Loucy (cell line): ENCODE results near the gene NAA35.

ENCODE experiments used
- H2AFZ ChIP-seq: fragments of 200-600 bp; sonication (generic); 2 replicates; pipeline ENCODE4 v1.6.0; 2016; ENCODE audit warnings: antibody characterized with exemption, mild to moderate bottlenecking, low read length, moderate library complexity
- H3F3A ChIP-seq: fragments of 200-600 bp; 2 replicates; pipeline ENCODE4 v1.6.0; 2016; ENCODE audit warnings: antibody characterized with exemption, low read depth, mild to moderate bottlenecking
- H3K27me3 ChIP-seq: fragments of 200-600 bp; sonication (generic); 2 replicates; pipeline ENCODE4 v1.6.1; 2014; ENCODE audit warnings: low read length, mild to moderate bottlenecking; ENCODE audit not compliant: insufficient read depth, poor library complexity, severe bottlenecking
- H3K36me3 ChIP-seq: fragments of 200-600 bp; sonication (generic); 2 replicates; pipeline ENCODE4 v1.6.1; 2016; ENCODE audit warnings: low read length; ENCODE audit not compliant: insufficient read depth
- H3K4me1 ChIP-seq: fragments of 200-600 bp; sonication (generic); 2 replicates; pipeline ENCODE4 v1.5.1; 2014; ENCODE audit warnings: low read length, mild to moderate bottlenecking; ENCODE audit not compliant: insufficient read depth, poor library complexity, severe bottlenecking
- H3K4me2 ChIP-seq: fragments of 200-600 bp; sonication (generic); 2 replicates; pipeline ENCODE4 v1.6.0; 2014; ENCODE audit warnings: antibody characterized with exemption, low read length, low read depth, mild to moderate bottlenecking; ENCODE audit not compliant: poor library complexity, severe bottlenecking
- H3K4me3 ChIP-seq: fragments of 200-600 bp; sonication (generic); 2 replicates; pipeline ENCODE4 v1.5.1; 2014; ENCODE audit warnings: low read length, mild to moderate bottlenecking, mixed read lengths; ENCODE audit not compliant: poor library complexity, severe bottlenecking
- H3K79me2 ChIP-seq: fragments of 200-600 bp; sonication (generic); 2 replicates; pipeline ENCODE4 v1.6.1; 2014; ENCODE audit warnings: low read length; ENCODE audit not compliant: insufficient read depth
- H3K9ac ChIP-seq: fragments of 200-600 bp; sonication (generic); 2 replicates; pipeline ENCODE4 v1.6.0; 2014; ENCODE audit warnings: mild to moderate bottlenecking, low read depth, low read length, moderate library complexity; ENCODE audit not compliant: poor library complexity, severe bottlenecking
- H3K9me2 ChIP-seq: fragments of 200-600 bp; sonication (generic); replicated peaks from 2 replicates; pipeline ENCODE4 v1.6.1; 2016; ENCODE audit warnings: low read depth, low read length, mixed read lengths
- H3K9me3 ChIP-seq: fragments of 200-600 bp; sonication (generic); 2 replicates; pipeline ENCODE4 v1.6.1; 2014; ENCODE audit warnings: mild to moderate bottlenecking, antibody characterized with exemption, low read length, low read depth; ENCODE audit not compliant: insufficient read depth
- H4K20me1 ChIP-seq: fragments of 200-600 bp; sonication (generic); 2 replicates; pipeline ENCODE4 v1.6.0; 2014; ENCODE audit warnings: antibody characterized with exemption, low read length, mild to moderate bottlenecking; ENCODE audit not compliant: insufficient read depth, poor library complexity, severe bottlenecking
- CTCF ChIP-seq: fragments of 200-600 bp; sonication (generic); conservative IDR thresholded peaks from 2 replicates; pipeline ENCODE4 v1.5.1; 2014; ENCODE audit warnings: mild to moderate bottlenecking, antibody characterized with exemption, low read length
- EZH2phosphoT487 ChIP-seq: fragments of 200-600 bp; IDR thresholded peaks from 2 replicates; pipeline ENCODE4 v1.6.1; 2018; ENCODE audit warnings: antibody characterized with exemption, mild to moderate bottlenecking, moderate library complexity, borderline replicate concordance

NAA35 gene

GRCh38 chr9:86027767-86028166 is 86.8 kb downstream of the NAA35 start:
- no peaks in the 10 kb centered on the region for H4K20me1 ChIP-seq
- no peaks in the 10 kb centered on the region for H3K79me2 ChIP-seq
- H3K36me3 ChIP-seq: peaks cover 27% of the 10 kb centered on the region; the same call in 1 of the 2 replicates
- no peak overlapping the region for H2AFZ ChIP-seq
- H3K27me3 ChIP-seq: no peaks in the 10 kb centered on the region
- H3K9me3 ChIP-seq: no peaks in the 10 kb centered on the region
- H3K4me3 ChIP-seq: no peak overlapping the region
- H3K9me2 ChIP-seq: no peaks in the 10 kb centered on the region
- H3K9ac ChIP-seq: no peak overlapping the region
- H3F3A ChIP-seq: peaks cover 4% of the 10 kb centered on the region; the same call in 1 of the 2 replicates
- H3K4me1 ChIP-seq: peaks cover 7% of the 10 kb centered on the region
- TF ChIP-seq EZH2phosphoT487 (no peak), CTCF (no peak)
- H3K4me2 ChIP-seq: no peak overlapping the region

GRCh38 chr9:86034863-86035734 is 94.2 kb downstream of the NAA35 start:
- H3K4me2 ChIP-seq: no peak overlapping the region
- H4K20me1 ChIP-seq: no peaks in the 10 kb centered on the region
- no peaks in the 10 kb centered on the region for H3K27me3 ChIP-seq
- no peaks in the 10 kb centered on the region for H3K79me2 ChIP-seq
- TF ChIP-seq EZH2phosphoT487: no peak
- TF ChIP-seq CTCF: peak; percentile 78
- H3K9ac ChIP-seq: no peak overlapping the region
- no peaks in the 10 kb centered on the region for H3K36me3 ChIP-seq
- no peaks in the 10 kb centered on the region for H3K9me3 ChIP-seq
- no peaks in the 10 kb centered on the region for H3F3A ChIP-seq
- no peaks in the 10 kb centered on the region for H3K9me2 ChIP-seq
- no peak overlapping the region for H3K4me3 ChIP-seq
- no peaks in the 10 kb centered on the region for H3K4me1 ChIP-seq
- no peak overlapping the region for H2AFZ ChIP-seq

GRCh38 chr9:86035827-86036440 is 95.0 kb downstream of the NAA35 start:
- Histone ChIP-seq H3K27me3 (no peaks in the 10 kb centered on the region), H3K9me2 (no peaks in the 10 kb centered on the region), H3K36me3 (no peaks in the 10 kb centered on the region), H3K9me3 (no peaks in the 10 kb centered on the region), H3K79me2 (no peaks in the 10 kb centered on the region), H2AFZ (no peak overlapping the region), H3K4me2 (no peak overlapping the region), H3K4me1 (no peaks in the 10 kb centered on the region), H3K4me3 (no peak overlapping the region), H3F3A (no peaks in the 10 kb centered on the region), H4K20me1 (no peaks in the 10 kb centered on the region), H3K9ac (no peak overlapping the region)
- no peak for TF ChIP-seq CTCF
- TF ChIP-seq EZH2phosphoT487: no peak
